CD4-positive, alpha-beta T cell treated with Interleukin-17A for 1 hour (primary cell): ENCODE results near the gene MGA.
"Not testable (repeated sequence)": the region's sequence is repeated elsewhere in the genome, so short reads cannot be mapped to it uniquely, and the experiment has no call there.

Experiments used
- DNase-seq: peaks from one replicate; pipeline ENCODE4 v3.0.0-alpha.2; 2020

The MGA gene

DNA sequence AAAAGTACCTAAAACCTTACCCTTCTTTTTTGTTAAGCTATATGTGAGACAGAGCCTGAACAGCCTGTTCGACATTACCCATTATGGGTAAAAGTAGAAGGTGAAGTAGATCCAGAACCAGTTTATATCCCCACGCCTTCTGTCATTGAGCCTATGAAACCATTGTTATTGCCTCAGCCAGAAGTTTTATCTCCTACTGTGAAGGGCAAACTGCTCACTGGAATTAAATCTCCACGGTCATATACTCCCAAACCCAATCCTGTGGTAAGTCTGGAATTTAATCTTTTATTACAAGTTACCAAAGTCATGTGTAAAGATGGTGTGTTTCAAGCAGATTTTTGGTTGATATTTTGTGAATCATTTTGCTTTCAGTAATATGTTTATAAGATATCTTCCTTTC lies 66.9 kb downstream of the MGA start:
- no peak for DNase-seq

DNA sequence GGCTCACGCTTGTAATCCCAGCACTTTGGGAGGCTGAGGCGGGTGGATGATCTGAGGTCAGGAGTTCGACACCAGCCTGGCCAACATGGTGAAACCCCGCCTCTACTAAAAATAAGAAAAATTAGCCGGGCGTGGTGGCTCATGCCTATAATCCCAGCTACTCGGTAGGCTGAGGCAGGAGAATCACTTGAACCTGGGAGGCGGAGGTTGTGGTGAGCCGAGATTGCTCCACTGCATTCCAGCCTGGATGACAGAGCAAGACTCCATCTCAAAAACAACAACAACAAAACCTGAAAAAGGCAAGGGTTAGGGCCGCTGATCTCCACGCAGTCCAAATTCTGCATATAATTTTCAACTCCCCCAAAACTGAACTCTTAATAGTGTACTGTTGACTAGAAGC lies 67.9 kb downstream of the MGA start:
- not testable (repeated sequence) for DNase-seq

DNA sequence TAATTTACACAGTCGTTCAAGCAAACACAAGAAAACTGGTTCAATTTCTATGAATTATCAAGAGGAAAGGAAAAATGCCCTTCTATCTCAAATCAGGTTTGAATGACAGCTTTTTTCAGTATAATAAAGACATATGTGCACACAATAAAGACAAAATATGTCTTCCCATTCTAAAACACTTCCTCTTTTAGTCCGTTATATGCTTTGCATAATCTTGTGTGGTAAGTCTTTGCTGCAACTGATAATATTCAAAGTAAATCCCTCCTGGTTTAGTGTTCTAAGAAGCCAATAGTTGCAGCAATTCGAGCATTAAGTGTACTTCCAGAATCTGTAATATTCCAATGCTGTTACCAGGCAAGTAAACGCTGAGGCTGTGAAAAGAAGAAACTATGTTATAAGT lies 70.3 kb downstream of the MGA start:
- DNase-seq = no peak

DNA sequence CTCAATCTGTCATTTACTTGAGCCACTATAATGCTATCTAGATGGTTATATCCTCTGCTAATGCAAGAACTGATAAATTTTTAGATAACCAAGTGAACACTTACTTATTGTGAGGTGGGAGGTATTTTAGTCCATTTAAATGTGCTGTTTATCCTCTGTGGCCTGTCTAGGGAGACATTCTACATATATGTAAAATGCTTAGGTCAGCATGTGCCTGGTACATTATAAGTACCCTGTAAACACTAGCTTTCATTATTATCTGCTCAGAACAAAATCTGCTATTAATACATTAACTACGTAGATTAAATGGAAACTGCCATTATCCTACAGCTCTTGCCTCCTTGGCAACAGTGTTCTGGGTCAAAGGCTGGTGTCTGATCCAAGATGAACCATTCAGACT lies 72.3 kb downstream of the MGA start:
- no peak for DNase-seq

DNA sequence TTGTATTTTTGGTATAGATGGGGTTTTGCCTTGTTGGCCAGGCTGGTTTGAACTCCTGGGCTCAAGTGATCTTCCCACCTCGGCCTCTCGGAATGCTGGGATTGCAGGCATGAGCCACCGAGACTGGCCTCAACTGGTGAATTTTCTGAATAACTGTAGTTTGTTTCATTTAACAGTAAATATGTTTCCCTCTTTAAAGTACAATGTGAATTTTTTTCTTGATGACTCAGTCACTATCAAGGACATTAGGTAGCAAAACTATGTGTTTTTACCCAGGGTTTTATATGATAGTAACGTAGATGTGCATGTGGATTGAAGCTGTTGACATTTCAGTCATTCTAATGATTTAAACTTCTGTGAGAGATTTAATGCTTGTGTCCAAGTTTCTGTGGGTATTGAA lies 73.9 kb downstream of the MGA start:
- no peak for DNase-seq

DNA sequence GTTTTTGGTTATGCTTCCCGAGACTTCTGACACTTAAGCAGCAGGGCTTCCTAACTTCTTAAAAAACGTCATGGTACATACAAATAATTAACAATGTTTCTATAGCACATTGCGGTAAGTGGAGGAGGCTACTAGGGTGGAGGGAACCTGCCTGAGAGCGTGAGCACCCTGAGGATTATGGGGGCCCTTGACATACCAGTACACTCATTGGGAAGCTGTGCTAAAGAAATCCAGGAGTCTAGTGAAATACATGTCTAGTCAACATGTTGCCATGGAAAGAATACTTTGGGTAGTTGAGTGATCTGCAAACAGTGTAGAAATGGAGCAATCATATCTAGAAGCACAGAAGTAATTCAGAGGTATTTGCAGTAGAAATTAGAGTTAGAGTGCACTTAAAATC lies 74.8 kb downstream of the MGA start:
- no peak for DNase-seq

DNA sequence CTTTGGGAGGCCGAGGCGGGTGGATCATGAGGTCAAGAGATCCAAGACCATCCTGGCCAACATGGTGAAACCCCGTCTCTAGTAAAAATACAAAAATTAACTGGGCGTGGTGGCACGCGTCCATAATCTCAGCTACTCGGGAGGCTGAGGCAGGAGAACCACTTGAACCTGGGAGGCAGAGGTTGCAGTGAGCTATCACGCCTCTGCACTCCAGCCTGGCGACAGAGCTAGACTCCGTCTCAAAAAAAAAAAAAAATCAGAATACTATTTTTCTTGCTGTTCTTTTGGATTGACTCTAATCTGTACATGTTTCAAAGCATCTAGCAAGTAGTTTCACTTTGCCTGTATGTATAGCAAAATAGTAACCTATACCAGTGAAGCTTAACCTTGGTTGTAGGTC lies 75.3 kb downstream of the MGA start:
- DNase-seq = not testable (repeated sequence)

DNA sequence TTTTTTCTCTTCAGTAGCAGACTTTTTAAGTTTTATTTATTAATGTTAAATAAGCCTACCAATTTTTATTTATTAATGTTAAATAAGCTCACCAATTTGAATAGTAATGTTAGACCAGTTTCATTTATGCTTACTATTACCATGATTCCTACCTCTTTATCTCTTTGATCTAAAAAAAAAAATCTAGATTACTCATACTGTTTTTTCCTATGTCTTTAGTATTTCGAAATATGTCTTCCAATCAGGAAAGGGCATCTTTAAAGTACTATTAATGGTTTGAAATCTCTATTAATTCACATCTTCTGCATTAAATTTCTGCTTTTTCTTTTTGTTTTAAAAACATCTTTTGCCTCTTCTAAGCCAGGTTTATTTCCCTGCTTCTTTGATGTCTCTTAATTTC lies 86.6 kb downstream of the MGA start:
- no peak for DNase-seq

DNA sequence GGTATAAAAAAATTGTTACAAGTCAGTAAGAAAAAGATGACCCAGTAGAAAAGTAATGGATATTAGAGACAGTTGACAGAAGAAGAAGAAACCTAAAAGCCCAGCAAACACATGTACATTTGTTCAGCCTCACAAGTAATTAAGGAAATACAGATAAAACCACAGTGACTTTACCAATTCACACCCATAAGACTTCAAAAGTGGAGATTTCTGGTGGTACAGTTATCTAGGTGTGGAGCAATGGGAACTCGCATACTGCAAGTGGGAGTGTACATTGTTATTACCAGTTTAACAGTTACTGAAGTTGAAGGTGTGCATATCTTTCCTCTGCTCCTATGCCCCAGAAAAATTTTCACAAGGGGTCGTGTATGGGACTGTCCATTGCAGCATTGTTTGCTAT lies 96.0 kb downstream of the MGA start:
- no peak for DNase-seq

DNA sequence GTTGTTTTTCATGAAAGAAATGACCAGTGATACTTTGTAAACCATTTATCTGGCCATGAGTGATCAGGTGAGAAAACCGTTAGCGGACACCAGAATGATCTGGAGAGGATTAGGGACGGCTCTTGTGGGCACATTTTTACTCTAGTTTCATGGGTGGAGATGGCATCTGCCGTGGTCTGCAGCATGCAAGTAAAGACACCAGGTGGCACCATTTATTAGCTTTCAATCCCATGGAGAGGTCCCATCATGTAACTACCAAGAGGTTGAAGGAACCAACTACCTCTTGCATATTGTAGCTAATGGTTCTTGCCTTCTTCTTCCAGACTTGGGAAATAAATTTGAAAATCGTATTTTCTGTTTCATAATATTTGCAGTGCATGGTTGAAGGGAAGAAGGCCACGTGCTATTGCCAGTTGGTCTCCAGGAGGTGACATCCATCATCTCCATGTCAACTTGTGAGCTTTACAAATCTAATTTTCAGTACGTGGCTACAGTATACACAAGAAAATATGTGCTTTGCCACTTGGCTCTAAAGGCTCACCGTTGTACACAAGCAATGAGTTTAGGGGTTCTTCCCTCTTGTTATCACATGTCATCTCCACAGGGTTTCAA lies 112.6 kb downstream of the MGA start:
- DNase-seq = peak; percentile 83

DNA sequence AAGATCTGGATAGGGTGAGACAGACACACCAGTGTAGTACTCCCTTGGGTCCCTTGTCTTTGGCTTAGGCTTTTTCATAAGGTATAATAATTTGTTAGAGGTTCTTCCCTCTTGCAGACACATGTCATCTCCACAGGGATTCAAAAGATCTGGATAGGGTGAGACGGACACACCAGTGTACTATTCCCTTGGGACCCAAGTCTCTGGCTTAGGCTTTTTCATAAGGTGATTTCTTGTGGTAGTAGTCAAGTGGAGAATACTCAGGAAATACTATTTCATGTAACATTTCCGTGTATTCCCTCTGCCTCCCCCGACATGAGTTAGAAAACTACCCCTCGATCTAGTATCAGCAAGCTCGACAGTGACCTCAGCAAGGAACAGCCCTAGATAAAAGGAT lies 113.1 kb downstream of the MGA start:
- DNase-seq = no peak

DNA sequence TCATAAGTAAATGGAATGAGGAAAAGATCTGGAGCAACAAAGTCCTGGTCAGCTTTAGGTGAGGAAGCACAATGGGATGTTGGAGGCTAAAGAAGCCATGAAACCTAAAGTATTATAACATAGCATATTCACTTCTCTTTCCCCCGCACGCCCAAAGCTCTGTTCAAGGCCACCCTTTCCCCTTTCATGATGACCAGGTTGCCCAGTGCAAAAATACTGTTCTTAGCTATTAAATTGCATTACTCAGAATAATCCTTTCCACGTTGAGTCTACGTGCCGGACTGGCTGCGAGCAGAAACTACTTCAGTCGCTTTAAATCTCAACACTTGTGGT lies 113.5 kb downstream of the MGA start:
- DNase-seq = no peak

DNA sequence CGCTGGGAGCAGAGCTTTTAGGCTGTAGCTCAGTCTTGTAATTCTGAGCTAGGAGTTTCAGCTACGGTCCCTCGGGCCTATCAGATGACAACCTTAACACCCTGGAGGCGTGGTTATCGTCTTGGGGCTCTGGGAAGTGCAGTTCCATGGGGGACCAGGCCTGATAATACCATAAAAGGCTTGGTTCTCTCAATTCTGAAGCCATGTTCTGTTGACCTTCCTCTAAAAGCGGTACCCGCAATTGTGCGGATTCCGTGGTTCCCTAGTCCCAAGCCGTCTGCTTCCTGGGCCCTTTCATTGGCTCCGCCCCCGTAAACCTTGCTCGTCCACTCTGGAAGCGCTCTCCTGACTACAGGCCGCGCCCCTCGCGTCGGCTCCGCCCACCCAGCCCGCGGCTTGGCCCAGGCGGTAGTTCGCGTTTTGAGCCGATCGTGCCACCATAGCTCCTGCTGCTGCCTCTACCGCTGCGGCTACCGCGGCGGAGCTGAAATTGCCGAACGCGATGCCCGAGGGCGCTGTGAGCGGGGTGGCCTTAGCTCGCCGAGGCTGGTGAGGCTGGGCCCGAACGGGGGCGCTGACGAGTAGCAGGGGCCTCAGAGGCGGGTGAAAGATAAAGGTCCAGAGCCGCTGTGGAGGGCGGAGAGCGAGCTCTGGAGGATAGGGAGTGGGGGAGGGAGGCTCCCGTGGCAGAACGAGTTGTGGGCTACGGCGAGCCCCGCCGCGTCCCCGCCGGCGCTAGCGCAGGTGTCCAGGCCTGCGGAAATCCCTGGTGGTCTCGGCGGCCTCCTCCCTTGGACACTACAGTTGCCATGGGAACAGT lies 114.1 kb downstream of the MGA start, which contains the start of gene MAPKBP1:
Gene MAPKBP1, plus strand, starts transcription at position 423 of the 820 bp plus-strand sequence. CDS start 792 bp downstream, outside the sequence.
- DNase-seq = peak; percentile 98

DNA sequence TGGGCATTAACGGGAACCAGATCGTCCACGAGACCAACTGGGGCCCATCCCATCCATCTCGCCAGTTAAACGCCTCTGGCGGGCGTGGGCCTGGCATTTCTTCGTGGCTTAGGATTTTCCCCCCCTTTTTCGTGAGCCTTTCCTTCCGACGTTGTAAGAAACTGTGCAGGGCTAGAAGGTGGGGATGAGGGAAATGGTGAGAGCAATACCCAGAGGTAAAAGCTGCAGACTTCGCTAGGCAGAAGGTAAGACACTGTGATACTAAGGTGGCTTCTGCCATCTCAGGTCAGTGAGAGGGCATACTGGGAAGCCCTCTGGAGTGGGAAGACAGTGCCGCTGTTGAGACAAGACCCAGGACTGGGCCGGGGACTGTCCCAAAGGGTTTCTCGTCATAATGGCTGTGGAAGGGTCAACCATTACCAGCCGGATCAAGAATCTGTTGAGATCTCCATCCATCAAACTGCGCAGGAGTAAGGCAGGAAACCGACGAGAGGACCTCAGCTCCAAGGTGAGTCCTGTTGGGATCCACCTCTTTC lies 114.7 kb downstream of the MGA start:
- DNase-seq = no peak

DNA sequence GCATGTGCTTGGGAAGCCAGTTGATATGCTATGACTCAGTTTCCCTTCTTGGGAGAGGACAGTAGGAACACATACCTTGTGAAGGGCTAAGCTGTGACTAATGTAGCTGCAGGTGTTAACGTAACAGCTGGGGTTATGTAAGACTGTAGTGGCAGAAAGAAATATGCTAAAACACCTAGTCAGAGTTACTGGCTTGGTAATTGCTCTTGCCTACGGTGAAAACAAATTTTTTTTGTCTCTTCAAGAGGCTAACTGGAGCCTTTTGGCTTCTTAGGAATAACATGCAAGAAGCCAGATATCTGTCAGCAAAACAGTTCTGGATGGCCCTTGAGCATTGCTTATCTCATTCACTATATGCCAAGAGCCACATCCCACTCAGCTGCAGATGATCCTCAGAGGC lies 115.4 kb downstream of the MGA start:
- DNase-seq = no peak

DNA sequence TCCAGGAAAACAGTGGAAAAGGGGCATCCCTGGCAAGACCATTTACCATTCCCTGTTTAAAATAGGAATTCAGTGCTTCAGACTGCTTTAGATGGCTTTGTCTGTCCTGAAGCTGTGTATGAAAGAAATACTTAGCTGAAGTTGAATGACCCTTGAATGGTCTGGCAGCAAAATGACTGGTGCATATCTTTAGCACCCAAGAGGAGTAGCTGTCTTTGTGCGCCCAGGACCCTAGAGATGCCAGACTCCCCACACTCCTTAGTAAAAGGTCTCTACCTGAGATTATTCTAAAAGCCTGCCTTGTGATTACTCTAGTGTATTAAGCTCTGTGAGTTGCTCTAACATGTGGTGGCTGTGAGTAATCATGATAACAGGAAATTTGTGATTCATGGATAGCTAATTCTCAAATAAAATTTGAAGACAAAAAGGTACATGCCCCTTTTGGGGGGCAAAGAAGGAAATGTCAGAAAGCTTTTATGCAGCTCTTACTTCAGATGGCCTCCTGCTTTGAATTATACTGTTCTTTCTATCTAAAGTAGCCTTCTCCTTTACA lies 117.3 kb downstream of the MGA start:
- DNase-seq = no peak

DNA sequence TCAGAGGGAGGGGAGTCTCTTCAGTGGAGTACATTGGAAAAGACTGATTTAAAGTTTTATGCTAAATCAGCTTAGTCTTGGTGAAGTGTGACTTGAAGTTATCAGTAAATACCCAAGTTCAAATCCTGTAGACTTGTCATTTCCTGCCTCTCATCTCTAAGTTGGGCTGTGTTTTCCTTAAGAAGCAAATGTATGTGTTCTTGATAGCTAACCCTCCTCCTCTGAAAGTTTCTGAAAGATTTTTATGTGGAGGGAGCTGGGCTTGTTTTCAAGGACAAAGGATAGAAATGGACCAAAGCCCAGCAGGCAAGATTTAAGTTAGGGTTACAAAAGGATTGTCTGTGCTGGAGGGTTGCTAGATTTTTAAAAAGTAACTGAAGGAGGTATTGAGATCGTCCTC lies 118.3 kb downstream of the MGA start:
- no peak for DNase-seq

DNA sequence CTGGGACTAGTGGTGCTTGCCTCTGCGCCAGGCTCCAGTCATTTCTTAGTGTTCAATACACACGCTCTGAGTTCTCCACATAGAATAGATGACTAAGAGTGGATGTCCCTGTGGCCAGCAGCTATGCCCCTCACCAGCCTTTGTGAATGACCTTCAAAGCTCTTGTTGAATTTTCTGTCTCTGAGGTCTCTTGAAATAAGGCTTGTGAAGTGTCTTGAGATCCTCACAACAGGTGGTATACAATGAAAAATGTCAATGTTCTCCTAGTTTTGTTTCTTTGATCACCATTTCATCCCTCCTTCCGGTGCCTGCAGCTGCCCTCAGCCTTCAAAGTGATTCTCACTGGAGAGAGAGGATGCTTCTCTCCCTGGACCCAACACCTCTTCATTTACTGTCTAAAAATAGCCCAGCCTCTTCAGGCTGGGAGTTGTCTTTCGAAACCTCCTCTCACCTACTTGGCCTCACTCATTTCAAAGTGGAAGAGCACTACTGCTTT lies 119.5 kb downstream of the MGA start:
- no peak for DNase-seq

DNA sequence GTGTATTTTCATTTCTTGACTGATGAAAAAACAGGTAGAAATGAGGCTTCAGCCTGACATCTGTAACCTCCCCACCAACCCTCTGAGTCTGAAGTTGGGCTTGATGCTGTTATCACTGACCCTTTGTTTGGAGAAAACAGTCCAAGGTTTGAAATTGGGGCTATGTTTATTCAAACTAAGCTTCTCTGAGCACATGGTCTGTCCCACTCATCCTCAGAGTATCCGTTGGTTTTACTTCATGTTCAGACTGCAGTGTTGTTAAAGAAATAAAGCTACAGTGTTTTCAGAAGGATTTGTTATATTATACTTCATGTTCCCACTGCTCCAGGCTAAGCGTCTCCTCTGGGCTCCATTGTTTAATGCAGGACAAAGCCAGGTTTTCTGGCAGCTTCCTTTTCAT lies 120.1 kb downstream of the MGA start:
- no peak for DNase-seq

DNA sequence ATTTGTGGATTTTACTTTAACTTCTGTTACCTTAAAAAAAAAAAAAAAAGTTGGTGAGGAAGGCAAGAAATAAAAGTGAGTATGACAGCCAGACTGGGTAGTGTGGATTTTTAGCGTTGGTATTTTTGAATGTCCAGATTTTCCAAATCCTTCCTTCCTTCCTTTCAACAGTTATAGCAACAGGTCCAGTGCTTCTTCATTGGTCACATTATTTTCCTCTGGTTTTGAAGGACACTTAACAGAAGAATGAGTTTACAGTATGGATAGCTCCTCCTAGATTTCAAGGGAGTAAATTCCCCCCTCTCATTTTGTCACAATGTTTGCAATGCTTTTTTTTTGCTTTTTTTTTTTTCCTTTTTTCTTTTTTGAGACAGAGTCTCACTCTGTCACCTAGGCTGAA lies 120.5 kb downstream of the MGA start:
- DNase-seq = no peak

DNA sequence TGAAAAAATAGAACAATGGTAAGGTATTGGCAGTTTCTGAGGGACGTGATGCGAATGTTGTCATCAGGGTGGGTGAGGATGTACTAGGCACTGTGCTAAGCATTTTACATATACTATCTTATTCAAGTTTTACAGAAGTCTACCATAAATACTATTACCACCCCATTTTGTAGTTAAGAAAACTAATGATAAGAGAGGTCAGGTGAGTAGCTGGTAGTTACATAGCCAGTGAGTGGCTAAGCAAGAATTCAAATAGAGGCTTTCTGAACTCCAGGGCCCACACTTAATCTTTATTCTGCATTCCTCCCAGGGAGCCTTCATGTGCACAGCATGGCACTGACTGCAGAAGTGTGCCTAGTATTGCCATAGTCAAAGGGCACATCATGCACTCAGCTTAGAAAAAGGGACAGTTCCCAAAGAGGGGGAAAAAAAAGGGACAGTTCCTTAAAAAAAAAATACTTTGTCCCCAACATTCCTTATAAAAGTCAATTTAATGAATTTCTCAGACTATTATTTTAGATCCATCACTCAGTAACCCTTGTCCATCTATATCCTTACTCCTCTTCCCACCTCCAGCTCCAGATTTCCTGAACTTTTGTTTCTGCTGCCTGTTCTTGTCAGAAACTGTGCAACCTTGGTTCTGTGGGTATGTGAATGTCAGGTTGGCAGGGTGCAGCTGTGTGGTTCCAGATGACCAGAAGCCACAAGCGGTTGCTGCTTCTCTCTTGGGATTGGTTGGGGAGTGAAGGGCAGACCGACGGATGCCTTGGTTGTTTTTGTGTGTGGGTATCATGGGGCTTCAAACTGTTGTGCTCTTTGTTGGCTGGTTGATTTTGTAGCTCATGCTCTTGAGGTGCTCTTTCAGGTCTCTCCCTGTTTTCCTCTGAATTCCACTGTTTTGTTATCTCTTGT lies 122.4 kb downstream of the MGA start:
- DNase-seq = no peak

DNA sequence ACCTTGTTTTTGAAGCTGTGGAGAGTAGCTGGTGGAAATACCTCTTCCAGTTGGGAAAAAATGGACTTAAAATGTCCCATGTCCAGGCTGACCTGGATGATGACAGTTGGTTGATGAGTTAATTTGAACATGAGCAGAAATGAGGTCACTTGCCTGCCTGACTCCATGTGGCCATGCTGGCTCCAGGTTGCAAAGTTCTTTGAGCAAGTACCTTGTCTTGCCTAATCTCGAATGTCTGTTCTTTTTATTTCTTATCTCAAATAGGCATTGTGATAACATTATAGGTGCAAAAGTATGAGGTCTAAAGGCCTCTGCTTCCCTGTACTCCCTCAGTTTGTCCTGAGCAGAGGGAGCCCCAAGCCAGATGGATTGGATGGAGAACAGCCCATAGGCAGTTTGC lies 123.1 kb downstream of the MGA start:
- DNase-seq = no peak

DNA sequence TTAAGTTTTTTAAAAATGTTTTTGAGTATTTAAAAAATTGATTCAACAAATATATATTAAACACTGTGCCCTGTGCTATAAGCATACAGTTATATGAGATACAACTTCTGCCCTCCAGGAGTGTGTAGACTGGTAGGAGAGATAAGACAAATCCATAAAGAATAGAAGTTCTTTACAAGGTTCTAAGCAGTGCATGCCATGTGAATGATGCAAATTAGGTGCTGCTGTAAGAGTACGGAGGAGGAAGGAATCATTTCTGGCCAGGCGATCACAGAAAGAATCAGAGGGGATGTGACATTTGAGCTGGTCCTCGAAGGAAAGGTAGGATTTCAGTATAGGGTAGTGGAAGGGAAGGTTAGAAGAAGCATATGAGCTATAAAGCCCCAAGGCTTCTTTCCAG lies 128.1 kb downstream of the MGA start:
- DNase-seq = no peak
